Activated naive CD4-positive, alpha-beta T cell treated with Interleukin-2 at 50 U/mL for 16 hours (primary cell): ENCODE results near the gene KRTAP10-1.

Experiments used
- DNase-seq: peaks from one replicate; pipeline ENCODE4 v3.0.0-alpha.2; 2020

The KRTAP10-1 gene

GRCh38 chr21:44547656-44548331, 7.8 kb upstream of the KRTAP10-1 start:
- DNase-seq, result peak; percentile 17

- DNase-seq, result no peak
These were observed 4.6 kb upstream of the KRTAP10-1 start for GRCh38 chr21:44544566-44544965.

GRCh38 chr21:44542716-44543115, 2.7 kb upstream of the KRTAP10-1 start:
- no peak for DNase-seq

- DNase-seq, result no peak
These were observed 820 bp upstream of the KRTAP10-1 start for GRCh38 chr21:44540741-44541288.

GRCh38 chr21:44539046-44539445, 949 bp downstream of the KRTAP10-1 start:
- DNase-seq, result no peak

GRCh38 chr21:44537930-44538911, 1.8 kb downstream of the KRTAP10-1 start:
- no peak for DNase-seq

- DNase-seq, result no peak
These were observed 4.0 kb downstream of the KRTAP10-1 start for GRCh38 chr21:44535963-44536362.

GRCh38 chr21:44534688-44535087, 5.3 kb downstream of the KRTAP10-1 start:
- no peak for DNase-seq

GRCh38 chr21:44533891-44534627, 5.9 kb downstream of the KRTAP10-1 start:
- no peak for DNase-seq

- no peak for DNase-seq
These were observed 6.7 kb downstream of the KRTAP10-1 start for GRCh38 chr21:44533121-44533890.

GRCh38 chr21:44532712-44533111, 7.3 kb downstream of the KRTAP10-1 start:
- DNase-seq, result no peak

GRCh38 chr21:44531606-44532564, 8.1 kb downstream of the KRTAP10-1 start:
- no peak for DNase-seq

GRCh38 chr21:44530903-44531605, 8.9 kb downstream of the KRTAP10-1 start:
- no peak for DNase-seq

- DNase-seq, result no peak
These were observed 9.6 kb downstream of the KRTAP10-1 start for GRCh38 chr21:44530221-44530902.

GRCh38 chr21:44529503-44530125, 10.4 kb downstream of the KRTAP10-1 start:
- DNase-seq, result no peak

- no peak for DNase-seq
These were observed 11.0 kb downstream of the KRTAP10-1 start for GRCh38 chr21:44529011-44529421.

- DNase-seq, result no peak
These were observed 11.4 kb downstream of the KRTAP10-1 start for GRCh38 chr21:44528634-44528995.

GRCh38 chr21:44527983-44528633, 11.9 kb downstream of the KRTAP10-1 start:
- DNase-seq, result no peak
